GM12864 (cell line): Measurements from ENCODE around the gene PNPLA4.

ENCODE experiments used
- DNase-seq: peaks from one replicate; pipeline ENCODE4 v3.0.0-alpha.2; 2011; ENCODE audit warnings: low read depth
- H3K4me3 ChIP-seq: 2 replicates; pipeline ENCODE4 v1.5.1; 2011; ENCODE audit warnings: mild to moderate bottlenecking, low read depth, low read length, control low read depth
- TF ChIP-seq, protein P1 (sequence below): IDR thresholded peaks from 2 replicates; pipeline ENCODE4 v1.5.1; 2011; ENCODE audit warnings: low read depth, mild to moderate bottlenecking, moderate library complexity, low read length, control low read depth, inconsistent platforms; ENCODE audit errors: missing control alignments

The PNPLA4 gene

DNA sequence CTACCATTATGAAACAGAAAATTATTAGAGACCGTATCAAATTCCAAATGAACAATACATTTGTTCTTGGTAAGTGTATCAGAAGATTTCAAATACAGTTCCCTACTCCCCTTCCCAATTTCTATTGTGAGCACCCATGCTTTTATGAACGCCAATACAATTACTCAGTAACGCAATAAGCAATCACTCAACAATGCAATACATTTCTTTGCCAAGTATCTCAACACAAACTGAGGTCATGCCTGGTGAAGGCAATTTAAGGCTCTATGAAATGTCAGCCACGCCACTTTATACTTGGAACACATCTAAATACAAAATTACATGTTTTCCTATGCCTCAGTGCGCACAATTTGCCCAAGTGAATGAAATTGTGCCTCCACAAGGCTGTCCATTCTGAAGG, 712 bp downstream of the PNPLA4 start:
- no peak for DNase-seq
- TF ChIP-seq, protein P1, sequence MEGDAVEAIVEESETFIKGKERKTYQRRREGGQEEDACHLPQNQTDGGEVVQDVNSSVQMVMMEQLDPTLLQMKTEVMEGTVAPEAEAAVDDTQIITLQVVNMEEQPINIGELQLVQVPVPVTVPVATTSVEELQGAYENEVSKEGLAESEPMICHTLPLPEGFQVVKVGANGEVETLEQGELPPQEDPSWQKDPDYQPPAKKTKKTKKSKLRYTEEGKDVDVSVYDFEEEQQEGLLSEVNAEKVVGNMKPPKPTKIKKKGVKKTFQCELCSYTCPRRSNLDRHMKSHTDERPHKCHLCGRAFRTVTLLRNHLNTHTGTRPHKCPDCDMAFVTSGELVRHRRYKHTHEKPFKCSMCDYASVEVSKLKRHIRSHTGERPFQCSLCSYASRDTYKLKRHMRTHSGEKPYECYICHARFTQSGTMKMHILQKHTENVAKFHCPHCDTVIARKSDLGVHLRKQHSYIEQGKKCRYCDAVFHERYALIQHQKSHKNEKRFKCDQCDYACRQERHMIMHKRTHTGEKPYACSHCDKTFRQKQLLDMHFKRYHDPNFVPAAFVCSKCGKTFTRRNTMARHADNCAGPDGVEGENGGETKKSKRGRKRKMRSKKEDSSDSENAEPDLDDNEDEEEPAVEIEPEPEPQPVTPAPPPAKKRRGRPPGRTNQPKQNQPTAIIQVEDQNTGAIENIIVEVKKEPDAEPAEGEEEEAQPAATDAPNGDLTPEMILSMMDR: no peak
- H3K4me3 ChIP-seq: peak overlapping the region; percentile 68

DNA sequence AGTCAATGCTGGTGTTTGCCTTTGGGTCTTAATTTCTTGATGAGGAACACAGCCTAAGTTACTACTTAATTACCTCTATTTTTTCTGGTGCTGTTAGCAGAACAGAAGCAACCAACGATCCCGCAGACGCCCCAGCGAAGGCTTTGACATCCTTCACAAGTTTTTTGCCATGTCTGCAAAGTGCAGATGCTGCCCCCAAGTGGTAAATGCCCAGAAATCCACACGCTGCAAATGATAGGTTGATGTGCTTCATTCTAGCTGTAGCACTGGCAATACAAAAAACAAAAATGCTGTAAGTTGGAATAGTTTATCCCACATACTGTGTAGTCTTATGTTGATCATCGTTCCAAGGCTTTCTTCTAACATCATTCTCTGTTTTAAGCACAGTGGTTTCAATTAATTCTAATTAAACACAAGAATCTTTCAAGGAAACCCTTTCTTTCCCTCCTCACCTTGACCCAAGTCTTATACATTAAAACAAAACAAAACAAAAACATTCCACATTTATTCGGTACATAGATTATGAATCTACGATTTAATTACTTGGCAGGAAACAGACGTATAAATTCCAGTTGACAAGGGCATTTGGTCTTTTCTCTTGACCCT, 1.2 kb downstream of the PNPLA4 start:
- H3K4me3 ChIP-seq: no peak overlapping the region; the same call in 1 of the 2 replicates
- TF ChIP-seq, protein P1: peak; percentile 65
- peak; percentile 40 for DNase-seq

DNA sequence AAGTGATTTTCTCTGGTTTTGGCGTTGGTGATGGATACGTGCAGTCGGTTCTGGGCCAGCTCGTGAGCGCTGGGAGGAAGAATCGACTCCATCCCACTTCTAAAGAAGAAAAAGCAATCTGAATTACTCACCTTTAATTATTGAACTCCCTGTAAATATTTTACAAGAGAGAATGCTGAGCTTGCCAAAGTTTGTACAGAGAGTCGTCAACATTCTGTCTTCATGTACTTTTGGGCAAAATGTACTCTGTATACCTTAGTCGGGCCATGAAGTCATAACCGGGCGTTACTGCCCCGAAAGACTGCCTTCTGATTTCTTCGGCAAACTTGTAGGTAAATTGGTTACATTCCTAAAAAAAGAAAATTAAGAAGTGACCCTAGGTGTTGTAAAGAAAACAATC, 5.5 kb downstream of the PNPLA4 start:
- DNase-seq: no peak
- no peak overlapping the region for H3K4me3 ChIP-seq
- TF ChIP-seq, protein P1: no peak

DNA sequence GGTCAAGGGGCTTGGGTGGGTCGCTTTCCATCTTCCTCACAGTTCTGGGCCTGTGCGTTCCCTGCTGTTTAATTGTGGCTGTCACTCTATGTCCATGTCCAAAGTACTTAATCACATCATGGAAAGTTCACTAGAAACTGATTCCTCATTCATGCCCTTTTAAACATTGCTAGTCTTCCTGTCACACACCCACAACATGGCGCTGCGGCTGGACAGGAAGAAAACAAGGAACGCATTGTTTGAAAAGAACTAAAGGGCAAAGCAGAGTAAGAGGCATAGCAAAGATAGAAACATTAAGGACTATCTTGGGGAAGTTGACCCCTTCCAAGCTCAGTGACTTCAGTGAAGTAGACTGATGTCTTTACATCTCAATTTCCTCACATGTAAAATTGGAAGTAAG, 18.4 kb downstream of the PNPLA4 start:
- no peak for DNase-seq
- no peak overlapping the region for H3K4me3 ChIP-seq
- TF ChIP-seq, protein P1: no peak

DNA sequence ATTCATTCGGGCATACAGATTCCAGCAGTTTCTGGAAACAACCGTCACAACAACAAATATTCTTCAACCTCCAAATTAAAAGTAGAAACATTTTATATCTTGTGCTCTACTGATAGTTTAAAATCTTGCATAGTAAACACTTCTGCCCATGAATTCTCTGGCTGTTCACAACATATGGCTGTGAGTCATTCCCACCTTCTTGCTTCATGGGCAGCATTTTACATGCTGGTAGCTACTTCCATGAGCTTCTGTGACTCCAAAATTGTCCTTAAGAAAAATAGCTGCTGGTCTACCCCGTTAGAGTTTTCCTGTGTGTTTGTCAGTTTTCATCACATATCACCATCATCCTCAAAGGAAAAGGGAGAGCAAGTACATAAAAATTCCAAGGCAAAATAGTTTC, 22.7 kb downstream of the PNPLA4 start:
- TF ChIP-seq, protein P1: no peak
- no peak for DNase-seq
- H3K4me3 ChIP-seq: no peak overlapping the region

DNA sequence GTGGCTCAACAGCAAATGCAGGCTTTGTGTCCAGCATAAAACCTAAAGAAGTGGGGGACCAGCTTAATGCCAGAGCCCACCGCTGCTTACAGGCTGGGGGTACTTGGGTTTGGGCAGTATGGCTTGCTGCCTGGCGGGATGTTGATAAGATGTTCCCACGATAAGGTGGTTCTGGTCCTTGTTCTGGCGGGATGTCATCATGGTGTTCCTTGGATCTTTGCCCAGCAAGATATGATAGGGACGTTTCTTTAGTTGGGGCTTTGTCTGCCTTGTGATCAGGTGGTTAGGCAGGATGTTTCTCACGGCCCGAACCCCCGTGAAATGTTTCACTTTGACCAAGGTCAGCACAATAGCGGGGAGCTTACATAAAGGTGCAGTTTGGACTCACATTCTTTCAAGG, 35.3 kb downstream of the PNPLA4 start:
- no peak overlapping the region for H3K4me3 ChIP-seq
- no peak for DNase-seq
- TF ChIP-seq, protein P1: no peak

DNA sequence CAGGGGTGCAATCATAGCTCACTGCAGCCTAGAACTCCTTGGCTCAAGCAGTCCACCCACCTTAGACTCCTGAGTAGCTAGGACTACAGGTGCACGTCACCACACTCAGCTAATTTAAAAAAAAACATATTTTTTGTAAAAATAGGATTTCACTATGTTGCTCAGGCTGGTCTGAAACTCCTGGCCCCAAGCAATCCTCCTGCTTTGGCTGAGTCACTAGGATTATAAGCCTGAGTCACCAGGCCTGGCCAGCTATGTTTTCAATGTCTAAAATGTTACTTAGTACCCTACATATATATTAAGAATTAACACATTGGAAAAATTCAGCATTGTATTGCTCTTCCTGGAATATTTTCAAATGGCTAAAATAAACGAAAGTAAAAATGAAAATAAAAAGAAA, 37.5 kb downstream of the PNPLA4 start:
- TF ChIP-seq, protein P1: no peak
- no peak for DNase-seq
- no peak overlapping the region for H3K4me3 ChIP-seq
